Osteoblast (primary cell): Measurements from ENCODE around the gene CAPN12. TPM values are rescaled to one million over a fixed set of nuclear protein-coding genes. Genes with fewer than 3 reads are reported as not detected.
A peak's percentile ranks its signal among the peaks of the same experiment; 100 is the strongest.

Source experiments
- DNase-seq: peaks from one replicate; pipeline ENCODE4 v3.0.0; 2011; ENCODE audit warnings: low spot score, mixed read lengths; ENCODE audit not compliant: insufficient read length; ENCODE audit errors: missing footprints
- H2AFZ ChIP-seq: 2 replicates; pipeline ENCODE4 v1.6.0; 2011; ENCODE audit warnings: mild to moderate bottlenecking, low read length
- H3K27ac ChIP-seq: 2 replicates; pipeline ENCODE4 v1.5.1; 2011; ENCODE audit warnings: mild to moderate bottlenecking, low read depth, low read length, moderate library complexity
- H3K27me3 ChIP-seq: 2 replicates; pipeline ENCODE4 v1.6.0; 2012; ENCODE audit warnings: mild to moderate bottlenecking, control low read depth, inconsistent platforms, low read length, moderate library complexity; ENCODE audit not compliant: insufficient read depth
- H3K36me3 ChIP-seq: 2 replicates; pipeline ENCODE4 v1.5.1; 2011; ENCODE audit warnings: mild to moderate bottlenecking, low read length, control low read depth, moderate library complexity; ENCODE audit not compliant: insufficient read depth
- H3K4me1 ChIP-seq: 2 replicates; pipeline ENCODE4 v1.5.1; 2011; ENCODE audit warnings: mild to moderate bottlenecking, low read length, control low read depth, moderate library complexity; ENCODE audit not compliant: insufficient read depth
- H3K4me2 ChIP-seq: 2 replicates; pipeline ENCODE4 v1.6.0; 2011; ENCODE audit warnings: mild to moderate bottlenecking, low read length; ENCODE audit not compliant: insufficient read depth
- H3K4me3 ChIP-seq: fragments of 200-600 bp; sonication (generic); 3 replicates; pipeline ENCODE4 v1.5.1; 2012; ENCODE audit warnings: mild to moderate bottlenecking, low read length, inconsistent platforms; ENCODE audit not compliant: insufficient read depth
- H3K79me2 ChIP-seq: 2 replicates; pipeline ENCODE4 v1.6.0; 2012; ENCODE audit warnings: mild to moderate bottlenecking, low read length, control low read depth, inconsistent platforms; ENCODE audit not compliant: insufficient read depth
- H3K9me3 ChIP-seq: 2 replicates; pipeline ENCODE4 v1.5.1; 2011; ENCODE audit warnings: low read depth, low read length, control low read depth
- H4K20me1 ChIP-seq: 2 replicates; pipeline ENCODE4 v1.6.0; 2012; ENCODE audit warnings: mild to moderate bottlenecking, low read length, control low read depth; ENCODE audit not compliant: insufficient read depth
- total RNA-seq: library from RNA; depleted of rRNA; stranded (reverse); fragments of >200 nt; gene quantifications from 2 replicates; pipeline ENCODE4 v1.2.3, GENCODE V29; 2012
- TF ChIP-seq, protein P1 (sequence below): IDR thresholded peaks from 2 replicates; pipeline ENCODE4 v1.5.1; 2011; ENCODE audit warnings: mild to moderate bottlenecking, low read depth, low read length, moderate library complexity; ENCODE audit errors: extremely low read depth

Gene CAPN12
- total RNA-seq, 1 donor, result not detected

DNA sequence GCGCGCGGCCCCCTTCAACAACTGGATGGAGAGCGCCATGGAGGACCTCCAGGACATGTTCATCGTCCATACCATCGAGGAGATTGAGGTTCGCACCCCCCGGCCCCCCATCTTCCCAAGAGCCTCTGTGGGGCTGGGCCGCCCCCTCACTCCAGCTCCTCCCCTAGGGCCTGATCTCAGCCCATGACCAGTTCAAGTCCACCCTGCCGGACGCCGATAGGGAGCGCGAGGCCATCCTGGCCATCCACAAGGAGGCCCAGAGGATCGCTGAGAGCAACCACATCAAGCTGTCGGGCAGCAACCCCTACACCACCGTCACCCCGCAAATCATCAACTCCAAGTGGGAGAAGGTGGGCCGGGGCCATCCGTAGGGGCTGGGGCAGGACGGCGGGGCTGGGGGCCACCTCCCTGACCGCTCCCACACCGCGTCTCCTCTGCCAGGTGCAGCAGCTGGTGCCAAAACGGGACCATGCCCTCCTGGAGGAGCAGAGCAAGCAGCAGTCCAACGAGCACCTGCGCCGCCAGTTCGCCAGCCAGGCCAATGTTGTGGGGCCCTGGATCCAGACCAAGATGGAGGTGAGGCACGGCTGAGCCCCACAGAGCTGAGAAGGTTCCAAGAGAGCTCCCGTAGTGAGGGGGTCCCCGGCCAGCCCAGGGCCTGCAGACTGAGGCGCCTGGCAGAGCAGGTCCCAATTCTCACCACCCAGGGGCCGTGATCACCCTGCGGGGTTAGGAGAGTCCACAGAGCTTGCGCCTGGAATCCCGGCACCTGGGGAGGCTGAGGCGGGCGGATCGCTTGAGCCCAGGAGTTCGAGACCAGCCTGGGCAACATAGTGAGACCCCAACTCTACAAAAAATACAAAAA, 20.1 kb downstream of the CAPN12 start:
- Histone ChIP-seq H4K20me1 (peaks cover 33% of the 10 kb centered on the region), H3K36me3 (peaks cover 94% of the 10 kb centered on the region), H3K4me2 (no peak overlapping the region), H3K9me3 (no peaks in the 10 kb centered on the region), H3K27ac (no peak overlapping the region), H2AFZ (no peak overlapping the region), H3K4me3 (no peak overlapping the region), H3K79me2 (peaks cover 50% of the 10 kb centered on the region), H3K27me3 (no peaks in the 10 kb centered on the region), H3K4me1 (peaks cover 3% of the 10 kb centered on the region)
- peak; percentile 77 for DNase-seq
- TF ChIP-seq, protein P1, sequence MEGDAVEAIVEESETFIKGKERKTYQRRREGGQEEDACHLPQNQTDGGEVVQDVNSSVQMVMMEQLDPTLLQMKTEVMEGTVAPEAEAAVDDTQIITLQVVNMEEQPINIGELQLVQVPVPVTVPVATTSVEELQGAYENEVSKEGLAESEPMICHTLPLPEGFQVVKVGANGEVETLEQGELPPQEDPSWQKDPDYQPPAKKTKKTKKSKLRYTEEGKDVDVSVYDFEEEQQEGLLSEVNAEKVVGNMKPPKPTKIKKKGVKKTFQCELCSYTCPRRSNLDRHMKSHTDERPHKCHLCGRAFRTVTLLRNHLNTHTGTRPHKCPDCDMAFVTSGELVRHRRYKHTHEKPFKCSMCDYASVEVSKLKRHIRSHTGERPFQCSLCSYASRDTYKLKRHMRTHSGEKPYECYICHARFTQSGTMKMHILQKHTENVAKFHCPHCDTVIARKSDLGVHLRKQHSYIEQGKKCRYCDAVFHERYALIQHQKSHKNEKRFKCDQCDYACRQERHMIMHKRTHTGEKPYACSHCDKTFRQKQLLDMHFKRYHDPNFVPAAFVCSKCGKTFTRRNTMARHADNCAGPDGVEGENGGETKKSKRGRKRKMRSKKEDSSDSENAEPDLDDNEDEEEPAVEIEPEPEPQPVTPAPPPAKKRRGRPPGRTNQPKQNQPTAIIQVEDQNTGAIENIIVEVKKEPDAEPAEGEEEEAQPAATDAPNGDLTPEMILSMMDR, result no peak

DNA sequence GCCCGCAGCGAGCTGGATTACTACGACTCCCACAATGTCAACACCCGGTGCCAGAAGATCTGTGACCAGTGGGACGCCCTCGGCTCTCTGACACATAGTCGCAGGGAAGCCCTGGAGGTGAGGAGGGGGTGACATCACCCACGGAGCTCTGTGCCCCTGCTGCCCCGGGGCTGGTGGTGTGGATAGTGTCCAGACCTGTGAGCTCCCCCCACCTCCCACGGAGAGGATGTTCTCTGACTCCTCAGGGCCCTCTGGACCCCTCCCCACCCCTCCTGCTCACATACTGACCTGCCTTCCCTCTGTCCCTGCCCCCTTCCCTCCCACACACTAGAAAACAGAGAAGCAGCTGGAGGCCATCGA, 20.7 kb downstream of the CAPN12 start:
- no peaks in the 10 kb centered on the region for H3K9me3 ChIP-seq
- H3K27ac ChIP-seq, result no peak overlapping the region
- H3K36me3 ChIP-seq, result peaks cover 93% of the 10 kb centered on the region
- peaks cover 40% of the 10 kb centered on the region for H4K20me1 ChIP-seq
- H3K4me3 ChIP-seq, result no peak overlapping the region
- no peak overlapping the region for H2AFZ ChIP-seq
- no peaks in the 10 kb centered on the region for H3K27me3 ChIP-seq
- H3K79me2 ChIP-seq, result peaks cover 56% of the 10 kb centered on the region
- TF ChIP-seq, protein P1, result no peak
- H3K4me2 ChIP-seq, result no peak overlapping the region
- peak; percentile 85 for DNase-seq
- H3K4me1 ChIP-seq, result peaks cover 3% of the 10 kb centered on the region

DNA sequence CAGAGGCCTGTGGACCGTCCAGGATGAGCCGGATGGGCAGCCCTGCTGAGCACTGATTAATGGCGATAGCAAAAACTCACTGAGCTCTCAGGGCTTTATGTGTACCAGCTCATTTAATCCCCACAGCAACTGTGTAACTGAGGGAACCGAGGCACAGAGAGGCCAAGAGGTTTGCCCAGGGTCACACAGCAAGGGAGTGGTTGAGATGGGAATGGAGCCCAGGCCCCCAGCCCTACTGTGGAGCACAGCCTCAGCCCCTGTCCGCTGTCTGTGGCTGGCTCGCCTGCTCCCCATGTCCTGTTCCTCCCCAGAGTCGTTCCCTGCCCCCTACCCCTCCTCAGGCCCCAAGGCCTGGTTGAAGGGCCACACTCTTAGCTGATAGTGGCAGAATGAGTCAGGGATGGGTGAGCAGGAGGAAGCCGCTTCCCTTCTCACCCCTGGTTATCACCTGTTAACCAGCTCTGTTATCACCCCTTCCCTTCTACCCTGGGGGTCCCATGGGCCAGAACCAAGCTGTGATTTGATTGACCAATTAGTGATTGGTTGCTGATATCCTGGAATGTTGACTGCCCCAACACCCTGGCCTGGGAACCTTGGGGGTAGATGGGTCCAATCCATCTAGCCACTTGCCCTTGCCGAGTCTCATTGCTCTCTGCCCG, 21.2 kb downstream of the CAPN12 start:
- Histone ChIP-seq H3K4me3 (no peak overlapping the region), H3K9me3 (no peaks in the 10 kb centered on the region), H3K4me1 (peaks cover 3% of the 10 kb centered on the region), H3K27ac (peak overlapping the region; percentile 37), H3K36me3 (peaks cover 95% of the 10 kb centered on the region), H4K20me1 (peaks cover 42% of the 10 kb centered on the region), H3K4me2 (no peak overlapping the region), H3K27me3 (no peaks in the 10 kb centered on the region), H3K79me2 (peaks cover 59% of the 10 kb centered on the region), H2AFZ (no peak overlapping the region)
- TF ChIP-seq, protein P1, result no peak
- peak; percentile 66 for DNase-seq
